GM12878 (cell line): Measurements from ENCODE around the gene ABR. TPM values are rescaled to one million over a fixed set of nuclear protein-coding genes. Genes with fewer than 3 reads are reported as not detected.

Experiments used
- ASH2L ChIP-seq: fragments of 300-600, 200-600 bp; sonication (generic); IDR thresholded peaks from 2 replicates; pipeline ENCODE4 v1.6.1; 2017; ENCODE audit warnings: low read depth, mild to moderate bottlenecking, borderline replicate concordance
- BCL11A ChIP-seq: IDR thresholded peaks from 2 replicates; pipeline ENCODE4 v1.6.1; 2011; ENCODE audit warnings: low read depth, low read length
- CBX5 ChIP-seq: sonication (generic); IDR thresholded peaks from 2 replicates; pipeline ENCODE4 v1.6.1; 2016; ENCODE audit warnings: low read depth, moderate library complexity, mild to moderate bottlenecking, inconsistent platforms
- CEBPB ChIP-seq, 2 experiments: fragments of 150-350 bp in 1 of 2; IDR thresholded peaks; 2 replicates each; pipeline ENCODE4 v1.6.1; 2012 to 2014; ENCODE audit warnings: low read depth in 2 of 2, low read length in 2 of 2, borderline replicate concordance in 1 of 2, inconsistent platforms in 1 of 2
- CHD1 ChIP-seq: IDR thresholded peaks from 2 replicates; pipeline ENCODE4 v1.6.1; 2012; ENCODE audit warnings: low read depth, low read length, improper control_type of control experiment
- CHD2 ChIP-seq: IDR thresholded peaks from 2 replicates; pipeline ENCODE4 v1.6.1; 2011; ENCODE audit warnings: low read depth, low read length, improper control_type of control experiment, borderline replicate concordance
- CUX1 ChIP-seq: IDR thresholded peaks from 2 replicates; pipeline ENCODE4 v1.6.1; 2012; ENCODE audit warnings: improper control_type of control experiment, low read depth, low read length; ENCODE audit not compliant: insufficient replicate concordance
- DPF2 ChIP-seq: fragments of 450-650 bp; IDR thresholded peaks from 2 replicates; pipeline ENCODE4 v1.6.1; 2017; ENCODE audit warnings: mild to moderate bottlenecking
- EED ChIP-seq: sonication (generic); IDR thresholded peaks from 2 replicates; pipeline ENCODE4 v1.6.1; 2016; ENCODE audit warnings: antibody characterized with exemption, low read depth
- EZH2 ChIP-seq: IDR thresholded peaks from 2 replicates; pipeline ENCODE4 v1.6.1; 2012; ENCODE audit warnings: low read depth, mild to moderate bottlenecking, control low read depth, inconsistent platforms, low read length, borderline replicate concordance; ENCODE audit not compliant: control insufficient read depth
- FOXK2 ChIP-seq: fragments of 450-650 bp; IDR thresholded peaks from 2 replicates; pipeline ENCODE4 v1.6.1; 2017; ENCODE audit warnings: mild to moderate bottlenecking, moderate library complexity
- JUNB ChIP-seq: IDR thresholded peaks from 2 replicates; pipeline ENCODE4 v1.6.1; 2016; ENCODE audit warnings: antibody characterized with exemption, mild to moderate bottlenecking
- MTA2 ChIP-seq: fragments of 450-650 bp; IDR thresholded peaks from 2 replicates; pipeline ENCODE4 v1.6.1; 2016; ENCODE audit warnings: low read depth, mild to moderate bottlenecking, moderate library complexity
- MTA3 ChIP-seq: IDR thresholded peaks from 2 replicates; pipeline ENCODE4 v1.6.1; 2012; ENCODE audit warnings: low read length, inconsistent platforms, borderline replicate concordance
- NKRF ChIP-seq: fragments of 450-650 bp; conservative IDR thresholded peaks from 2 replicates; pipeline ENCODE4 v1.6.1; 2017; ENCODE audit warnings: mild to moderate bottlenecking, moderate library complexity
- PBX3 ChIP-seq: IDR thresholded peaks from 2 replicates; pipeline ENCODE4 v1.6.1; 2011; ENCODE audit warnings: mild to moderate bottlenecking, low read depth, low read length, moderate library complexity; ENCODE audit not compliant: insufficient replicate concordance
- RAD21 ChIP-seq: IDR thresholded peaks from 2 replicates; pipeline ENCODE4 v1.6.1; 2011; ENCODE audit warnings: mild to moderate bottlenecking, low read depth, low read length, moderate library complexity; ENCODE audit not compliant: insufficient read depth
- RCOR1 ChIP-seq: conservative IDR thresholded peaks from 2 replicates; pipeline ENCODE4 v1.6.1; 2012; ENCODE audit warnings: low read depth, low read length, improper control_type of control experiment
- RFX5 ChIP-seq: IDR thresholded peaks from 2 replicates; pipeline ENCODE4 v1.6.1; 2011; ENCODE audit warnings: low read depth, low read length, improper control_type of control experiment
- SIN3A ChIP-seq: IDR thresholded peaks from 2 replicates; pipeline ENCODE4 v1.6.1; 2012; ENCODE audit warnings: low read depth, low read length, improper control_type of control experiment
- SMARCA5 ChIP-seq: fragments of 450-650 bp; IDR thresholded peaks from 2 replicates; pipeline ENCODE4 v1.6.1; 2017; ENCODE audit warnings: mild to moderate bottlenecking
- ZNF274 ChIP-seq: IDR thresholded peaks from one replicate; pipeline ENCODE4 v1.8.0; 2011; ENCODE audit not compliant: insufficient read length, insufficient read depth
- polyA plus RNA-seq, 11 experiments: library from polyadenylated mRNA; depleted of rRNA in 4 of 11; unstranded in 6 of 11; stranded (reverse) in 5 of 11; fragments of >200 nt; fragmentation: Nextera tagmentation in 4 of 11; fragmentation: Illumina TruSeq in 1 of 11; extraction: Ambion mirVana in 4 of 11; extraction: Trizol in 1 of 11; gene quantifications; 1 replicate in 1 of 11; 2 replicates in 10 of 11; pipeline versions ENCODE4 v1.2.1 to v1.2.3, GENCODE V29; 2011 to 2016; ENCODE audit warnings: inconsistent platforms in 2 of 11, missing spikeins in 2 of 11, low read depth in 1 of 11
- total RNA-seq, 4 experiments: library from RNA; depleted of rRNA in 3 of 4; stranded (reverse); fragments of >200 nt in 3 of 4; fragmentation: Illumina TruSeq in 1 of 4; extraction: Trizol in 1 of 4; gene quantifications; 2 replicates each; pipeline versions ENCODE4 v1.2.1 to v1.2.3, GENCODE V29; 2013 to 2021

ABR gene
- total and polyA plus RNA-seq, 10 of the 15 experiments (the other 5 are each of a cell fraction or from before 2014, with no cell fraction given) = 1.4 to 112 (median 30.0) TPM

GRCh38 chr17:1122533-1123392, 57.0 kb downstream of the ABR start (continued):
- no peak for TF ChIP-seq ZNF274
- TF ChIP-seq FOXK2 = peak; percentile 21; the same call in 1 of the 2 replicates
- no peak for TF ChIP-seq CEBPB (IDR thresholded peaks at IDR 0.05; ENCODE audit: borderline replicate concordance in 1 of 2, low read depth in 2 of 2, low read length in 2 of 2)
- no peak for TF ChIP-seq RCOR1
- no peak for TF ChIP-seq CUX1
- TF ChIP-seq JUNB = no peak
- TF ChIP-seq EZH2 = no peak
- no peak for TF ChIP-seq RFX5
- no peak for TF ChIP-seq PBX3
- TF ChIP-seq CHD2 = 0 out of 2 replicates have a peak, but pooled peaks have one; percentile 35
- TF ChIP-seq CBX5 = no peak
- TF ChIP-seq SIN3A = no peak
- 0 out of 2 replicates have a peak, but pooled peaks have one; percentile 28 for TF ChIP-seq SMARCA5
- no peak for TF ChIP-seq BCL11A
- TF ChIP-seq NKRF = no peak
- TF ChIP-seq MTA3 = no peak
- TF ChIP-seq EED = no peak
- no peak for TF ChIP-seq ASH2L
- peak; percentile 88 for TF ChIP-seq RAD21
- TF ChIP-seq CHD1 = no peak
- TF ChIP-seq DPF2 = no peak
- peak; percentile 16; the same call in 1 of the 2 replicates for TF ChIP-seq MTA2
